PC-3 (cell line): ENCODE measurements around the gene CXCL10. TPM values are rescaled to one million over a fixed set of nuclear protein-coding genes. Genes with fewer than 3 reads are reported as not detected.

Experiments
- ATAC-seq: fragments of 200-7000 bp; cut with Tn5 transposase; 2 replicates; pipeline ENCODE4 v1.9.1; 2020; ENCODE audit warnings: mild to moderate bottlenecking, moderate library complexity
- BruUV-seq: library from RNA; stranded (reverse); fragments of 400-500 nt; replicated peaks from 2 replicates; lab custom pipeline; 2021; lab: Mats Ljungman, UMichigan
- CTCF ChIA-PET: fragments of 300-600 bp; sonication (Branson Sonifier 250); formaldehyde crosslinking; loops from one replicate; lab custom pipeline; 2022; ENCODE audit warnings: antibody characterized with exemption; lab: Charles Lee
- POLR2A ChIA-PET: fragments of 300-600 bp; sonication (Branson Sonifier 250); formaldehyde crosslinking; loops from one replicate; lab custom pipeline; 2022; ENCODE audit warnings: antibody characterized with exemption; ENCODE audit not compliant: unreplicated experiment; lab: Charles Lee
- DNase-seq: peaks from one replicate; pipeline ENCODE4 v3.0.0-alpha.2; 2015
- H2AFZ ChIP-seq: fragments of 300-600 bp; sonication (generic); 2 replicates; pipeline ENCODE4 v1.6.0; 2016; ENCODE audit warnings: antibody characterized with exemption, low read length
- H3F3A ChIP-seq: fragments of 300-600 bp; sonication (generic); one replicate; pipeline ENCODE4 v1.6.0; 2017; ENCODE audit warnings: antibody characterized with exemption, low read length, control low read depth, mild to moderate bottlenecking; ENCODE audit not compliant: unreplicated experiment
- H3K27ac ChIP-seq: fragments of 300-600 bp; sonication (generic); 2 replicates; pipeline ENCODE4 v1.5.1; 2016; ENCODE audit warnings: mild to moderate bottlenecking, low read length
- H3K27me3 ChIP-seq: fragments of 300-600 bp; sonication (generic); 2 replicates; pipeline ENCODE4 v1.6.1; 2016; ENCODE audit warnings: low read length, mixed read lengths
- H3K36me3 ChIP-seq: fragments of 300-600 bp; sonication (generic); 2 replicates; pipeline ENCODE4 v1.6.1; 2016; ENCODE audit warnings: low read depth, mixed run types, low read length, mixed read lengths
- H3K4me1 ChIP-seq: fragments of 300-600 bp; sonication (generic); 2 replicates; pipeline ENCODE4 v1.5.1; 2016; ENCODE audit warnings: low read length; ENCODE audit not compliant: insufficient read depth
- H3K4me2 ChIP-seq: fragments of 300-600 bp; sonication (generic); 2 replicates; pipeline ENCODE4 v1.6.0; 2016; ENCODE audit warnings: low read length
- H3K4me3 ChIP-seq: fragments of 300-600 bp; sonication (generic); 2 replicates; pipeline ENCODE4 v1.5.1; 2016; ENCODE audit warnings: mild to moderate bottlenecking, low read length, mixed read lengths
- H3K79me2 ChIP-seq: fragments of 300-600 bp; sonication (generic); 2 replicates; pipeline ENCODE4 v1.6.1; 2017; ENCODE audit warnings: low read length, mixed read lengths
- H3K9ac ChIP-seq: fragments of 300-600 bp; sonication (generic); 2 replicates; pipeline ENCODE4 v1.6.0; 2016; ENCODE audit warnings: mild to moderate bottlenecking, low read length
- H3K9me2 ChIP-seq: fragments of 300-600 bp; sonication (generic); replicated peaks from 2 replicates; pipeline ENCODE4 v1.6.1; 2016; ENCODE audit warnings: mixed run types, low read length, mixed read lengths
- H3K9me3 ChIP-seq: fragments of 300-600 bp; sonication (generic); 2 replicates; pipeline ENCODE4 v1.6.1; 2016; ENCODE audit warnings: low read length, mixed read lengths
- H4K20me1 ChIP-seq: fragments of 300-600 bp; sonication (generic); 2 replicates; pipeline ENCODE4 v1.6.1; 2016; ENCODE audit warnings: low read length, mixed read lengths
- CTCF ChIP-seq: fragments of 300-600 bp; sonication (generic); conservative IDR thresholded peaks from 2 replicates; pipeline ENCODE4 v1.5.1; 2017; ENCODE audit warnings: antibody characterized with exemption, low read depth, mild to moderate bottlenecking, low read length
- EZH2 ChIP-seq: fragments of 300-600 bp; sonication (generic); IDR thresholded peaks from one replicate; pipeline ENCODE4 v1.6.1; 2017; ENCODE audit warnings: antibody characterized with exemption, mild to moderate bottlenecking, low read length; ENCODE audit not compliant: unreplicated experiment
- EZH2phosphoT487 ChIP-seq: fragments of 300-600 bp; sonication (generic); IDR thresholded peaks from 2 replicates; pipeline ENCODE4 v1.6.1; 2018; ENCODE audit warnings: mild to moderate bottlenecking, antibody characterized with exemption, low read length, borderline replicate concordance
- intact Hi-C: fragments of 100-400 bp; cut with micrococcal nuclease; formaldehyde crosslinking; loops from 2 replicates; pipeline ENCODE4 v1.9.0; 2023
- total RNA-seq: library from RNA; depleted of rRNA; stranded (reverse); fragments of >200 nt; gene quantifications from 2 replicates; pipeline ENCODE4 v1.2.3, GENCODE V29; 2014

CXCL10 gene
- total RNA-seq, 1 experiment from 2014 or later: not detected

DNA sequence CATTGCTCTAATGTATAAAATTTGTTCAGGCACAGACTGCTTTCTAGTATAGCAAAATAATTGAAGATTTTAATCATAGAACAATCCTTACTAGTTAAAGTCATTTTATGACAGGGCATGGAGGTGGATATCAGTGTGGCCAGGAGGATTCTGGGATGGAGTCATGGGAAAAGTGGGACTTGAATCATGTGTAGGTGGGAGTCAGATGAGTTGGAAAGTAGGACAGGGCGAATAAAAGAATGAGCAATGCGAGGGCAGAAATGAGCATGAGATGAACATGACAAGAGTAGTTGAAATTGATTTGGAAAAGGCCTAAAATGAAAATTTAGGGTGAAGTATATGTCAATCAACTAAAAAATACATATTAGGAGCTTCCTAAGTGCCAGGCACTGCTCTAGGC, 25.4 kb downstream of the CXCL10 start:
- CTCF ChIA-PET: no interaction called here
- POLR2A ChIA-PET: no interaction called here

DNA sequence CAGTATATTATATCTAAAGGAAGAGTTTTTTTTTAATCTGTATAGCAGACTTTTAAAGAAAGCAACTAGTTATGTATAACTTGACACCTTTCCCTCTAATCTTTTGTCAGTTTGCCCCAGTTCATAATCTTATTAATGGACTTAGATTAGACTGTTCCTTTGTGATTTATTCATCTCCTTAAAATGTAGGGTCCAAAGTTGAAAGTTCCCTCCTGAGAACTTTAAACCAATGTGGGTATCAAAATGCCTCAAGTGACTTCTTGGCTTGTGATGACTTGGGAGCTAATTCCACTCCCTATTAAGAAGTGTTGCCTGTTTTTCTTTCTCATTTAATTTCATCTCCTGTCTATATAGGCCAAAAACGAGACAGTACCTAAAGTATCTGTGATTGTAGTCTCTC, 26.2 kb downstream of the CXCL10 start:
- Histone ChIP-seq H3K9ac (no peak overlapping the region), H3K4me2 (no peak overlapping the region), H3K27me3 (no peaks in the 10 kb centered on the region), H3F3A (no peaks in the 10 kb centered on the region), H3K4me1 (peaks cover 4% of the 10 kb centered on the region; the same call in 1 of the 2 replicates), H3K27ac (no peak overlapping the region), H3K36me3 (no peaks in the 10 kb centered on the region), H3K79me2 (no peaks in the 10 kb centered on the region), H3K9me3 (no peaks in the 10 kb centered on the region), H4K20me1 (no peaks in the 10 kb centered on the region), H2AFZ (no peak overlapping the region), H3K9me2 (no peaks in the 10 kb centered on the region), H3K4me3 (no peak overlapping the region)
- no peak for ATAC-seq
- BruUV-seq: no TSS peak
- POLR2A ChIA-PET: no interaction called here
- DNase-seq: no peak
- CTCF ChIA-PET: no interaction called here
- TF ChIP-seq EZH2phosphoT487: no peak
- TF ChIP-seq EZH2: no peak
- TF ChIP-seq CTCF: no peak
- intact Hi-C loops: no loop called here

More for the DNA sequence above, 25.4 kb downstream of the CXCL10 start:
- no TSS peak for BruUV-seq
- no peak for DNase-seq
- Histone ChIP-seq H4K20me1 (no peaks in the 10 kb centered on the region), H3K79me2 (no peaks in the 10 kb centered on the region), H3K9ac (no peak overlapping the region), H3K4me3 (no peak overlapping the region), H3K27me3 (no peaks in the 10 kb centered on the region), H3K27ac (no peak overlapping the region), H2AFZ (no peak overlapping the region), H3K9me3 (no peaks in the 10 kb centered on the region), H3K4me2 (no peak overlapping the region), H3K9me2 (no peaks in the 10 kb centered on the region), H3K4me1 (peaks cover 10% of the 10 kb centered on the region; the same call in 1 of the 2 replicates), H3K36me3 (no peaks in the 10 kb centered on the region), H3F3A (no peaks in the 10 kb centered on the region)
- intact Hi-C loops: no loop called here
- TF ChIP-seq EZH2phosphoT487 (no peak), CTCF (no peak), EZH2 (no peak)
- ATAC-seq: no peak

GRCh38 chr4:75995727-75996126, 27.6 kb downstream of the CXCL10 start:
- CTCF ChIA-PET: interaction anchor here (0.6 to 1.1 kb wide), 5 partner anchors 67 to 92 kb away, joined by 3 to 6 read pairs (median 4); no protein-coding TSS in a partner anchor
- Histone ChIP-seq H2AFZ (no peak overlapping the region), H3K79me2 (peaks cover 4% of the 10 kb centered on the region), H4K20me1 (no peaks in the 10 kb centered on the region), H3K27ac (no peak overlapping the region), H3K4me2 (no peak overlapping the region), H3K9ac (no peak overlapping the region), H3K4me3 (no peak overlapping the region), H3K36me3 (no peaks in the 10 kb centered on the region), H3K4me1 (no peaks in the 10 kb centered on the region), H3K27me3 (no peaks in the 10 kb centered on the region), H3K9me2 (no peaks in the 10 kb centered on the region), H3F3A (no peaks in the 10 kb centered on the region), H3K9me3 (no peaks in the 10 kb centered on the region)
- POLR2A ChIA-PET: no interaction called here
- peak; percentile 57 for TF ChIP-seq CTCF
- no peak for TF ChIP-seq EZH2
- intact Hi-C loops: loop anchor here (1.0 kb wide), 1 partner anchor 72 kb away; no protein-coding TSS in a partner anchor
- DNase-seq (peak; percentile 73), ATAC-seq (peak; percentile 35; the same call in 1 of the 2 replicates)
- BruUV-seq: no TSS peak
